Measurements from ENCODE around the gene RNF144A. TPM values are rescaled to one million over a fixed set of nuclear protein-coding genes. Genes with fewer than 3 reads are reported as not detected.

Gene RNF144A
- total and polyA plus RNA-seq, 2 of the 13 experiments (the other 11 are each of a cell fraction or from before 2014, with no cell fraction given): 13.9 to 16.5 TPM

GRCh38 chr2:6957031-6957714 lies 40.0 kb downstream of the RNF144A start:
- POLR2A ChIA-PET: interaction anchor here (1.0 to 1.1 kb wide), 2 partner anchors 36 to 41 kb away, joined by 4 to 5 read pairs; no protein-coding TSS in a partner anchor
- CTCF ChIA-PET (ENCODE audit: low intra/inter-chr PET ratio, low total read pairs): no interaction called here
- FAIRE-seq (peak; percentile 12), ATAC-seq (peak; percentile 88), DNase-seq (ENCODE audit: low spot score) (peak; percentile 60)
- H3K9ac ChIP-seq (ENCODE audit: insufficient read depth, low read depth, low read length): no peak overlapping the region
- no peak overlapping the region for H2AFZ ChIP-seq (ENCODE audit: low read length)
- no peak overlapping the region for H3K27ac ChIP-seq (ENCODE audit: extremely low read length, insufficient read depth, low read length)
- no peaks in the 10 kb centered on the region for H3K27me3 ChIP-seq (ENCODE audit: control insufficient read depth in 1 of 2, insufficient read depth in 2 of 2, low read length in 2 of 2)
- H3K4me2 ChIP-seq (ENCODE audit: low read depth, low read length): peak overlapping the region; percentile 29
- no TSS peak for BruUV-seq (replicated peaks)
- H3K4me1 ChIP-seq (ENCODE audit: insufficient read depth, low read length): peaks cover 29% of the 10 kb centered on the region
- no peaks in the 10 kb centered on the region for H4K20me1 ChIP-seq (ENCODE audit: insufficient read depth, low read length)
- intact Hi-C loops (cut with micrococcal nuclease; ENCODE audit: unreplicated experiment) (loop anchor here (5.0 kb wide), 1 partner anchor 35 kb away; no protein-coding TSS in a partner anchor), in situ Hi-C loops (cut with HindIII; ENCODE audit: extremely low pct_ligation_motif_present, low pct_unique_long_range_greater_than_20kb) (no loop called here)
- no peaks in the 10 kb centered on the region for H3K9me3 ChIP-seq (ENCODE audit: low read length)
- WGBS (ENCODE audit: low lambda C conversion rate): 43% methylated on average over 9 of the region's 9 CpGs
- no peaks in the 10 kb centered on the region for H3K36me3 ChIP-seq (replicated peaks in 1 of 2; ENCODE audit: control insufficient read depth in 1 of 2, insufficient read depth in 2 of 2, low read length in 2 of 2)
- peak overlapping the region in 1 of 3 experiments; percentile 15; a peak in 1 of 6 replicates for H3K4me3 ChIP-seq (replicated peaks in 1 of 3; ENCODE audit: insufficient read depth in 1 of 3, low read depth in 2 of 3, low read length in 3 of 3)
- H3K79me2 ChIP-seq (ENCODE audit: insufficient read depth, low read length): no peaks in the 10 kb centered on the region
- TF ChIP-seq PPARG (CRISPR knock-in tag; conservative IDR thresholded peaks at IDR 0.05) (no peak), HDAC6 (IDR thresholded peaks at IDR 0.05; ENCODE audit: low read depth, low read length) (no peak), ATF2 (CRISPR knock-in tag; IDR thresholded peaks at IDR 0.05) (no peak), HNF4A (CRISPR knock-in tag; IDR thresholded peaks at IDR 0.05) (peak; percentile 49; the same call in 1 of the 2 replicates), TRIM24 (CRISPR knock-in tag; IDR thresholded peaks at IDR 0.05) (no peak), SALL1 (CRISPR knock-in tag; IDR thresholded peaks at IDR 0.05) (peak; percentile 34; the same call in 1 of the 2 replicates), ARID5B (CRISPR knock-in tag; IDR thresholded peaks at IDR 0.05) (peak; percentile 19; the same call in 1 of the 2 replicates), MYC (CRISPR knock-in tag; IDR thresholded peaks at IDR 0.05; ENCODE audit: borderline replicate concordance) (peak; percentile 56; the same call in 1 of the 2 replicates)
- TF ChIP-seq, protein P1, sequence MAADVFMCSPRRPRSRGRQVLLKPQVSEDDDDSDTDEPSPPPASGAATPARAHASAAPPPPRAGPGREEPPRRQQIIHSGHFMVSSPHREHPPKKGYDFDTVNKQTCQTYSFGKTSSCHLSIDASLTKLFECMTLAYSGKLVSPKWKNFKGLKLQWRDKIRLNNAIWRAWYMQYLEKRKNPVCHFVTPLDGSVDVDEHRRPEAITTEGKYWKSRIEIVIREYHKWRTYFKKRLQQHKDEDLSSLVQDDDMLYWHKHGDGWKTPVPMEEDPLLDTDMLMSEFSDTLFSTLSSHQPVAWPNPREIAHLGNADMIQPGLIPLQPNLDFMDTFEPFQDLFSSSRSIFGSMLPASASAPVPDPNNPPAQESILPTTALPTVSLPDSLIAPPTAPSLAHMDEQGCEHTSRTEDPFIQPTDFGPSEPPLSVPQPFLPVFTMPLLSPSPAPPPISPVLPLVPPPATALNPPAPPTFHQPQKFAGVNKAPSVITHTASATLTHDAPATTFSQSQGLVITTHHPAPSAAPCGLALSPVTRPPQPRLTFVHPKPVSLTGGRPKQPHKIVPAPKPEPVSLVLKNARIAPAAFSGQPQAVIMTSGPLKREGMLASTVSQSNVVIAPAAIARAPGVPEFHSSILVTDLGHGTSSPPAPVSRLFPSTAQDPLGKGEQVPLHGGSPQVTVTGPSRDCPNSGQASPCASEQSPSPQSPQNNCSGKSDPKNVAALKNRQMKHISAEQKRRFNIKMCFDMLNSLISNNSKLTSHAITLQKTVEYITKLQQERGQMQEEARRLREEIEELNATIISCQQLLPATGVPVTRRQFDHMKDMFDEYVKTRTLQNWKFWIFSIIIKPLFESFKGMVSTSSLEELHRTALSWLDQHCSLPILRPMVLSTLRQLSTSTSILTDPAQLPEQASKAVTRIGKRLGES (CRISPR knock-in tag; IDR thresholded peaks at IDR 0.05; ENCODE audit: borderline replicate concordance): no peak
- TF ChIP-seq, protein P2, sequence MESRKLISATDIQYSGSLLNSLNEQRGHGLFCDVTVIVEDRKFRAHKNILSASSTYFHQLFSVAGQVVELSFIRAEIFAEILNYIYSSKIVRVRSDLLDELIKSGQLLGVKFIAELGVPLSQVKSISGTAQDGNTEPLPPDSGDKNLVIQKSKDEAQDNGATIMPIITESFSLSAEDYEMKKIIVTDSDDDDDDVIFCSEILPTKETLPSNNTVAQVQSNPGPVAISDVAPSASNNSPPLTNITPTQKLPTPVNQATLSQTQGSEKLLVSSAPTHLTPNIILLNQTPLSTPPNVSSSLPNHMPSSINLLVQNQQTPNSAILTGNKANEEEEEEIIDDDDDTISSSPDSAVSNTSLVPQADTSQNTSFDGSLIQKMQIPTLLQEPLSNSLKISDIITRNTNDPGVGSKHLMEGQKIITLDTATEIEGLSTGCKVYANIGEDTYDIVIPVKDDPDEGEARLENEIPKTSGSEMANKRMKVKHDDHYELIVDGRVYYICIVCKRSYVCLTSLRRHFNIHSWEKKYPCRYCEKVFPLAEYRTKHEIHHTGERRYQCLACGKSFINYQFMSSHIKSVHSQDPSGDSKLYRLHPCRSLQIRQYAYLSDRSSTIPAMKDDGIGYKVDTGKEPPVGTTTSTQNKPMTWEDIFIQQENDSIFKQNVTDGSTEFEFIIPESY (CRISPR knock-in tag; IDR thresholded peaks at IDR 0.05): peak; percentile 89
- TF ChIP-seq, protein P3, sequence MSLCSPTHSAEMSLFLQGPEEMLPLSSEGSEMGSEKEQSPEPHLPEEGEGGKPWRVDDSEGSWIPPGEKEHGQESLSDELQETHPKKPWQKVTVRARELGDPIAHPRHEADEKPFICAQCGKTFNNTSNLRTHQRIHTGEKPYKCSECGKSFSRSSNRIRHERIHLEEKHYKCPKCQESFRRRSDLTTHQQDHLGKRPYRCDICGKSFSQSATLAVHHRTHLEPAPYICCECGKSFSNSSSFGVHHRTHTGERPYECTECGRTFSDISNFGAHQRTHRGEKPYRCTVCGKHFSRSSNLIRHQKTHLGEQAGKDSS (CRISPR knock-in tag; IDR thresholded peaks at IDR 0.05; ENCODE audit: borderline replicate concordance, low read depth): no peak

Measured in HepG2 (cell line).